B cell (primary cell): ENCODE measurements around the gene HAGH. TPM values are rescaled to one million over a fixed set of nuclear protein-coding genes. Genes with fewer than 3 reads are reported as not detected.

Experiments used
- ATAC-seq: fragments of 200-7000 bp; cut with Tn5 transposase; one replicate; pipeline ENCODE4 v1.10.0; 2021; ENCODE audit warnings: low read depth, mild to moderate bottlenecking, moderate number of reproducible peaks, moderate library complexity
- CTCF ChIA-PET: fragments of 350-600 bp; sonication (Branson Sonifier 250); formaldehyde crosslinking; loops from one replicate; lab custom pipeline; 2021; ENCODE audit warnings: antibody characterized with exemption, inconsistent platforms; lab: Charles Lee
- POLR2A ChIA-PET: fragments of 350-600 bp; sonication (Branson Sonifier 250); formaldehyde crosslinking; loops from one replicate; lab custom pipeline; 2021; ENCODE audit warnings: antibody characterized with exemption; lab: Charles Lee
- DNase-seq: peaks from one replicate; pipeline ENCODE4 v3.0.0; 2013
- H2AFZ ChIP-seq: 2 replicates; pipeline ENCODE4 v1.6.1; 2012; ENCODE audit warnings: mild to moderate bottlenecking, low read depth, low read length; ENCODE audit not compliant: insufficient read depth, poor library complexity, severe bottlenecking
- H3K27ac ChIP-seq, 2 donors: 1 replicate in 1 of 2; 2 replicates in 1 of 2; pipeline ENCODE4 v1.5.1; 2012 to 2013; ENCODE audit warnings: low read length in 2 of 2, mild to moderate bottlenecking in 2 of 2, moderate library complexity in 1 of 2
- H3K27me3 ChIP-seq, 4 experiments: fragments of 200-600 bp in 1 of 4; sonication (generic) in 1 of 4; replicated peaks in 1 of 4; 1 replicate in 2 of 4; 2 replicates in 2 of 4; pipeline versions ENCODE4 v1.6.1 to v1.7.0; 2013 to 2016; ENCODE audit warnings: low read length in 3 of 4, mild to moderate bottlenecking in 2 of 4, mixed read lengths in 1 of 4, moderate library complexity in 1 of 4; ENCODE audit not compliant: insufficient read depth in 4 of 4, control insufficient read depth in 3 of 4; ENCODE audit errors: control extremely low read depth in 1 of 4
- H3K36me3 ChIP-seq, 2 experiments: replicated peaks in 1 of 2; 1 replicate in 1 of 2; 2 replicates in 1 of 2; pipeline versions ENCODE4 v1.6.1 to v1.7.1; 2013; ENCODE audit warnings: low read length in 1 of 2; ENCODE audit not compliant: insufficient read depth in 2 of 2, control insufficient read depth in 1 of 2; ENCODE audit errors: control extremely low read depth in 1 of 2, extremely low read depth in 1 of 2
- H3K4me1 ChIP-seq, 2 donors: fragments of 200-600 bp in 1 of 2; sonication (generic) in 1 of 2; 1 replicate in 1 of 2; 2 replicates in 1 of 2; pipeline versions ENCODE4 v1.5.1 to v1.6.1; 2013 to 2017; ENCODE audit warnings: low read length in 2 of 2; ENCODE audit not compliant: control insufficient read depth in 2 of 2, insufficient read depth in 2 of 2
- H3K4me2 ChIP-seq: replicated peaks from 2 replicates; pipeline ENCODE3; 2012; ENCODE audit warnings: mild to moderate bottlenecking, low read depth, low read length; ENCODE audit not compliant: poor library complexity, severe bottlenecking
- H3K4me3 ChIP-seq, 5 experiments: fragments of 200-600 bp in 1 of 5; sonication (generic) in 1 of 5; 1 replicate in 3 of 5; 2 replicates in 2 of 5; pipeline versions ENCODE4 v1.5.1 to v1.7.0; 2011 to 2016; ENCODE audit warnings: low read length in 4 of 5, mild to moderate bottlenecking in 4 of 5, low read depth in 2 of 5, control low read depth in 1 of 5, moderate library complexity in 1 of 5; ENCODE audit not compliant: insufficient read depth in 1 of 5; ENCODE audit errors: control extremely low read depth in 1 of 5, extremely low read depth in 1 of 5
- H3K79me2 ChIP-seq: fragments of 200-600 bp; sonication (generic); one replicate; pipeline ENCODE4 v1.6.0; 2016; ENCODE audit warnings: low read length; ENCODE audit not compliant: control insufficient read depth, insufficient read depth
- H3K9ac ChIP-seq: fragments of 200-600 bp; sonication (generic); 2 replicates; pipeline ENCODE4 v1.6.1; 2017; ENCODE audit warnings: mild to moderate bottlenecking, low read length, moderate library complexity
- H3K9me3 ChIP-seq, 3 donors: one replicate each; pipeline versions ENCODE4 v1.6.1 to v1.7.1; 2013; ENCODE audit warnings: low read length in 2 of 3; ENCODE audit not compliant: control insufficient read depth in 2 of 3, insufficient read depth in 1 of 3; ENCODE audit errors: control extremely low read depth in 1 of 3
- H4K20me1 ChIP-seq: 2 replicates; pipeline ENCODE4 v1.6.0; 2012; ENCODE audit warnings: mild to moderate bottlenecking, low read length; ENCODE audit not compliant: insufficient read depth, control insufficient read depth, poor library complexity, severe bottlenecking
- H3K27ac Mint-ChIP-seq: one replicate; pipeline ENCODE4 v1.8.0; 2021; ENCODE audit warnings: mixed read lengths
- H3K27me3 Mint-ChIP-seq: one replicate; pipeline ENCODE4 v1.8.0; 2021; ENCODE audit warnings: mixed read lengths
- H3K4me1 Mint-ChIP-seq: one replicate; pipeline ENCODE4 v1.8.0; 2021; ENCODE audit warnings: mixed read lengths
- H3K4me3 Mint-ChIP-seq: one replicate; pipeline ENCODE4 v1.8.0; 2021; ENCODE audit warnings: mixed read lengths
- H3K9me3 Mint-ChIP-seq: one replicate; pipeline ENCODE4 v1.8.0; 2022; ENCODE audit warnings: mixed read lengths; ENCODE audit not compliant: insufficient read depth
- CTCF ChIP-seq: fragments of 200-600 bp; IDR thresholded peaks from one replicate; pipeline ENCODE4 v1.8.0; 2022; ENCODE audit warnings: antibody characterized with exemption, mild to moderate bottlenecking
- EZH2 ChIP-seq: IDR thresholded peaks from 2 replicates; pipeline ENCODE4 v1.6.1; 2012; ENCODE audit warnings: borderline replicate concordance, low read depth, mild to moderate bottlenecking, moderate library complexity, low read length; ENCODE audit not compliant: insufficient read depth, poor library complexity, severe bottlenecking
- WGBS: methylation state at CpG from one replicate; pipeline ENCODE4 v1.1.5; 2013; ENCODE audit warnings: missing lambda C conversion rate; ENCODE audit not compliant: insufficient coverage; 5-methylcytosine and 5-hydroxymethylcytosine counted together
- intact Hi-C: fragments of 100-400 bp; cut with micrococcal nuclease; formaldehyde crosslinking; loops from one replicate; pipeline ENCODE4 v1.10.0; 2022
- polyA plus RNA-seq: library from polyadenylated mRNA; depleted of rRNA; stranded (reverse); fragments of >200 nt; gene quantifications from 2 replicates; pipeline ENCODE4 v1.2.3, GENCODE V29; 2012
- total RNA-seq, 2 donors: library from RNA; stranded (reverse); fragments of 120-200 nt in 1 of 2; gene quantifications; 1 replicate in 1 of 2; 2 replicates in 1 of 2; pipeline versions ENCODE4 v1.2.3 to v1.2.4, GENCODE V29; 2013 to 2022

Gene HAGH
- total and polyA plus RNA-seq, 2 donors (not counting 1 experiment from before 2014, with no cell fraction given), result 50.6 to 74.2 TPM

- Histone ChIP-seq H3K4me1 (no peaks in the 10 kb centered on the region), H3K4me3 (no peak overlapping the region), H3K9ac (no peak overlapping the region), H3K36me3 (peaks cover 0 to 58% of the 10 kb centered on the region in 2 experiments), H3K4me2 (no peak overlapping the region), H3K9me3 (peaks cover 0 to 4% (median 0%) of the 10 kb centered on the region in 3 donors), H3K27me3 (no peaks in the 10 kb centered on the region), H3K79me2 (no peaks in the 10 kb centered on the region), H2AFZ (no peak overlapping the region), H4K20me1 (peaks cover 8% of the 10 kb centered on the region), H3K27ac (no peak overlapping the region)
- H3K27me3 Mint-ChIP-seq, result no peaks in the 10 kb centered on the region
- no peaks in the 10 kb centered on the region for H3K9me3 Mint-ChIP-seq
- CTCF ChIA-PET, result no interaction called here
- intact Hi-C loops, result no loop called here
- ATAC-seq (no peak), DNase-seq (no peak)
- no peak overlapping the region for H3K27ac Mint-ChIP-seq
- WGBS, result 98% methylated on average over 21 of the region's 21 CpGs
- TF ChIP-seq EZH2 (no peak), CTCF (no peak)
- no peak overlapping the region for H3K4me3 Mint-ChIP-seq
- POLR2A ChIA-PET, result interaction anchor here (1.2 kb wide), 1 partner anchor 8 kb away, joined by 3 read pairs; no protein-coding TSS in a partner anchor
- no peaks in the 10 kb centered on the region for H3K4me1 Mint-ChIP-seq
Observed at GRCh38 chr16:1759511-1759910, 67.1 kb downstream of the HAGH start.

- Histone ChIP-seq H3K4me3 (no peak overlapping the region), H3K9me3 (peaks cover 0 to 1% (median 0%) of the 10 kb centered on the region in 3 donors), H3K36me3 (peaks cover 0 to 55% of the 10 kb centered on the region in 2 experiments), H3K79me2 (no peaks in the 10 kb centered on the region), H3K9ac (no peak overlapping the region), H3K27me3 (no peaks in the 10 kb centered on the region), H3K27ac (no peak overlapping the region), H3K4me2 (no peak overlapping the region), H4K20me1 (peaks cover 8% of the 10 kb centered on the region), H3K4me1 (no peaks in the 10 kb centered on the region), H2AFZ (no peak overlapping the region)
- ATAC-seq (no peak), DNase-seq (no peak)
- intact Hi-C loops, result no loop called here
- no peaks in the 10 kb centered on the region for H3K4me1 Mint-ChIP-seq
- H3K9me3 Mint-ChIP-seq, result no peaks in the 10 kb centered on the region
- TF ChIP-seq CTCF (no peak), EZH2 (no peak)
- ChIA-PET POLR2A (interaction anchor here (1.2 kb wide), 1 partner anchor 9 kb away, joined by 3 read pairs; no protein-coding TSS in a partner anchor), CTCF (no interaction called here)
- no peaks in the 10 kb centered on the region for H3K27me3 Mint-ChIP-seq
- no peak overlapping the region for H3K27ac Mint-ChIP-seq
- H3K4me3 Mint-ChIP-seq, result no peak overlapping the region
- 96% methylated on average over 13 of the region's 18 CpGs for whole genome bisulfite sequencing
Observed at GRCh38 chr16:1758923-1759322, 67.7 kb downstream of the HAGH start.
